Parathyroid adenoma (tissue), 2 donors: Measurements from ENCODE around the gene ACP5.
A peak's percentile ranks its signal among the peaks of the same experiment; 100 is the strongest.

ENCODE experiments used
- H2AFZ ChIP-seq: fragments of 300-600 bp; sonication (generic); one replicate; pipeline ENCODE4 v1.7.0; 2017; ENCODE audit warnings: antibody characterized with exemption, mild to moderate bottlenecking
- H3K27ac ChIP-seq: fragments of 300-600 bp; sonication (generic); one replicate; pipeline ENCODE4 v1.7.0; 2017
- H3K27me3 ChIP-seq: fragments of 300-600 bp; sonication (generic); one replicate; pipeline ENCODE4 v1.7.0; 2017; ENCODE audit warnings: low read length; ENCODE audit not compliant: control insufficient read depth, insufficient read depth
- H3K36me3 ChIP-seq: fragments of 300-600 bp; sonication (generic); one replicate; pipeline ENCODE4 v1.7.0; 2017; ENCODE audit warnings: low read length; ENCODE audit not compliant: control insufficient read depth, insufficient read depth
- H3K4me1 ChIP-seq: fragments of 300-600 bp; sonication (generic); one replicate; pipeline ENCODE4 v1.7.0; 2017; ENCODE audit warnings: control low read depth
- H3K4me2 ChIP-seq: fragments of 300-600 bp; sonication (generic); one replicate; pipeline ENCODE4 v1.7.0; 2017; ENCODE audit warnings: low read length
- H3K4me3 ChIP-seq: fragments of 300-600 bp; sonication (generic); one replicate; pipeline ENCODE4 v1.7.0; 2017; ENCODE audit warnings: low read depth, low read length
- H3K79me2 ChIP-seq: fragments of 300-600 bp; sonication (generic); one replicate; pipeline ENCODE4 v1.7.0; 2017; ENCODE audit warnings: control low read depth
- H3K9ac ChIP-seq: fragments of 300-600 bp; sonication (generic); one replicate; pipeline ENCODE4 v1.7.0; 2017; ENCODE audit warnings: mild to moderate bottlenecking
- H3K9me3 ChIP-seq: fragments of 300-600 bp; sonication (generic); one replicate; pipeline ENCODE4 v1.7.0; 2017; ENCODE audit warnings: low read length; ENCODE audit not compliant: control insufficient read depth
- TF ChIP-seq, protein P1 (sequence below): fragments of 300-600 bp; sonication (generic); IDR thresholded peaks from one replicate; pipeline ENCODE4 v1.7.0; 2017; ENCODE audit warnings: antibody characterized with exemption, mild to moderate bottlenecking
- donor health status: primary hyperparathyroidism.

Gene ACP5

GRCh38 chr19:11563532-11563931, 13.9 kb downstream of the ACP5 start:
- H3K9me3 ChIP-seq, result no peaks in the 10 kb centered on the region
- no peak overlapping the region for H3K27ac ChIP-seq
- no peaks in the 10 kb centered on the region for H3K27me3 ChIP-seq
- H3K4me1 ChIP-seq, result peaks cover 6% of the 10 kb centered on the region
- H3K4me2 ChIP-seq, result no peak overlapping the region
- no peak overlapping the region for H3K4me3 ChIP-seq
- H3K79me2 ChIP-seq, result peaks cover 8% of the 10 kb centered on the region
- no peak overlapping the region for H3K9ac ChIP-seq
- H2AFZ ChIP-seq, result no peak overlapping the region
- TF ChIP-seq, protein P1, sequence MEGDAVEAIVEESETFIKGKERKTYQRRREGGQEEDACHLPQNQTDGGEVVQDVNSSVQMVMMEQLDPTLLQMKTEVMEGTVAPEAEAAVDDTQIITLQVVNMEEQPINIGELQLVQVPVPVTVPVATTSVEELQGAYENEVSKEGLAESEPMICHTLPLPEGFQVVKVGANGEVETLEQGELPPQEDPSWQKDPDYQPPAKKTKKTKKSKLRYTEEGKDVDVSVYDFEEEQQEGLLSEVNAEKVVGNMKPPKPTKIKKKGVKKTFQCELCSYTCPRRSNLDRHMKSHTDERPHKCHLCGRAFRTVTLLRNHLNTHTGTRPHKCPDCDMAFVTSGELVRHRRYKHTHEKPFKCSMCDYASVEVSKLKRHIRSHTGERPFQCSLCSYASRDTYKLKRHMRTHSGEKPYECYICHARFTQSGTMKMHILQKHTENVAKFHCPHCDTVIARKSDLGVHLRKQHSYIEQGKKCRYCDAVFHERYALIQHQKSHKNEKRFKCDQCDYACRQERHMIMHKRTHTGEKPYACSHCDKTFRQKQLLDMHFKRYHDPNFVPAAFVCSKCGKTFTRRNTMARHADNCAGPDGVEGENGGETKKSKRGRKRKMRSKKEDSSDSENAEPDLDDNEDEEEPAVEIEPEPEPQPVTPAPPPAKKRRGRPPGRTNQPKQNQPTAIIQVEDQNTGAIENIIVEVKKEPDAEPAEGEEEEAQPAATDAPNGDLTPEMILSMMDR, result no peak
- no peaks in the 10 kb centered on the region for H3K36me3 ChIP-seq

DNA sequence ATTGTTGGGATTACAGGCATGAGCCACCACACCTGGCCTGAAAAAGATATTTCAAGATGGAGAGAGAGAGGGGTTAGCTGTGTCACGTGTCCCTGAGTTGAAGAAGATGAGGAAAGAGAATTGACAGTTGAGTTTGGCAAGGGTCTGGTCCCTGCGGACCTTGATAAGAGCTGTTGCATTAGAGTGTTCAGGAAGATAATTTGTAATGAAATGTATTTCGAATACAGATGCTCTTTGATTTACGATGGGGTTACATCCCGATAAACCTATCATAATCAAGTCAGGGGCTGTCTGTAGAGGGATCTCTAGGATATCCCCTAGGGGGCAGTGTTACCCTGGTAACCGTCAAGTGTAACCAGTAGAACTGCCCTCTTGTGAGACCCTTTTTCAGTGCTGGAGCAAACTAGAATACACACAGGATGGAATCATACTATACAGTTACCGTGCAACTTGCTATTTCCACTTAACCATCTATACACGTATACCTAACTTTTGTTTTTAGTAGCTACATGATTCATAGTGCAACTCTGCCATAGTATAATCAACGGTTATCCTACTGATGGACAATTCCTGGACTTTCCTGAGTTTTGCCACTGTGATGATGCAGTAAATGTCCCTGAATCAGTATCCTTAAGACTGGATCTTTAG, 16.9 kb downstream of the ACP5 start:
- H2AFZ ChIP-seq, result no peak overlapping the region
- H3K4me3 ChIP-seq, result no peak overlapping the region
- peaks cover 16% of the 10 kb centered on the region for H3K4me1 ChIP-seq
- TF ChIP-seq, protein P1, result peak; percentile 51
- H3K9ac ChIP-seq, result no peak overlapping the region
- H3K27ac ChIP-seq, result no peak overlapping the region
- H3K27me3 ChIP-seq, result no peaks in the 10 kb centered on the region
- no peaks in the 10 kb centered on the region for H3K36me3 ChIP-seq
- H3K4me2 ChIP-seq, result peak overlapping the region; percentile 99
- no peaks in the 10 kb centered on the region for H3K9me3 ChIP-seq
- peaks cover 22% of the 10 kb centered on the region for H3K79me2 ChIP-seq

DNA sequence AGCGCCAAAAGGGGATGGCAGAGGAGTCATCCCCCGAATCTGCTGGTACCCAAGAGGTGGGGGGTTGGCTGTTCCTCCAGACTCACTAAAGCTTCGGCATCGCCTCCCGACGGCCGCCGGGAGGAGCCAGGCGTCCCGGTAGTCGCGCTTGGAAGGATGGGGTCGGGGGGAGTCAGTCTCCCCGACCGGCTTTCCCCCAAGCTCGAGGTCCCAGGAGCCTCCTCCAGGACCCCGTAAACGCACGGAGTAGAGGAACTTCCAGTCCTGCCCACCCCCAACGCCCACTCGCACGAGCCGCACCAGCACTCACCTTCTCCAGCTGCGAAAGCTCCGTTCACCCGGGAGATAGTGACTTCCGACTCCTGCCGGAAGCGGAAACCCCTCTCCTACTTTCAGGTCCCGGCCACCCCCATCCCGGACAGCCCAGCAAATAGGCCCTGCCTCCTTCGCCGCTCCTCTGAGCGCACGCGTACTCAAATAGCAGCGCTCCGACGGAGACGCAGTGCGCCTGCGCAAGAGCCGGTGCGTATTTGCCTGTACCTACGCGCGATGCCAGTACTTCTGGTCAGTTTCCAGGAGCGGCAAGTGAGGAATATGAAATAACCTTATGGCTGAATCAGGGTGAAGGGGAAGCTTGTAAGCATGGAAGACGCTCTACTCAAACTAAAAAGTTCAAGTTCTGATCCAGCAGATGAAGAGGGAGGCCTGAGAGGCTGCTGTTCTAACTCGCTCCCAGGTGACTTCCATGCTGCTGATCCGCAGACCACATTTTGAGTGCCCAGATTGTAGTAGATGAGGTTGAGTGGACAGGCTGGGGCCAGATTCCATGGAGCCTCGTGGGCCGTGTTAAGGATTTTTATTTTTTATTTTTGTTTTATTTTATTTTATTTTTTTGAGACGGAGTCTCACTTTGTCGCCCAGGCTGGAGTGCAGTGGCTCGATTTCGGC, 18.3 kb downstream of the ACP5 start, which contains the start of gene ELOF1:
Gene ELOF1, minus strand, starts transcription at position 350 of the 948 bp plus-strand sequence. CDS start 4,883 bp downstream, outside the sequence.
- Histone ChIP-seq H3K79me2 (peaks cover 22% of the 10 kb centered on the region), H3K9me3 (no peaks in the 10 kb centered on the region), H3K36me3 (no peaks in the 10 kb centered on the region), H2AFZ (peak within 1 kb of the TSS; percentile 64), H3K4me2 (peak within 1 kb of the TSS; percentile 99), H3K4me1 (peaks cover 16% of the 10 kb centered on the region), H3K27ac (peak within 1 kb of the TSS; percentile 48), H3K27me3 (no peaks in the 10 kb centered on the region), H3K9ac (peak within 1 kb of the TSS; percentile 13), H3K4me3 (peak within 1 kb of the TSS; percentile 97)
- TF ChIP-seq, protein P1, result no peak

DNA sequence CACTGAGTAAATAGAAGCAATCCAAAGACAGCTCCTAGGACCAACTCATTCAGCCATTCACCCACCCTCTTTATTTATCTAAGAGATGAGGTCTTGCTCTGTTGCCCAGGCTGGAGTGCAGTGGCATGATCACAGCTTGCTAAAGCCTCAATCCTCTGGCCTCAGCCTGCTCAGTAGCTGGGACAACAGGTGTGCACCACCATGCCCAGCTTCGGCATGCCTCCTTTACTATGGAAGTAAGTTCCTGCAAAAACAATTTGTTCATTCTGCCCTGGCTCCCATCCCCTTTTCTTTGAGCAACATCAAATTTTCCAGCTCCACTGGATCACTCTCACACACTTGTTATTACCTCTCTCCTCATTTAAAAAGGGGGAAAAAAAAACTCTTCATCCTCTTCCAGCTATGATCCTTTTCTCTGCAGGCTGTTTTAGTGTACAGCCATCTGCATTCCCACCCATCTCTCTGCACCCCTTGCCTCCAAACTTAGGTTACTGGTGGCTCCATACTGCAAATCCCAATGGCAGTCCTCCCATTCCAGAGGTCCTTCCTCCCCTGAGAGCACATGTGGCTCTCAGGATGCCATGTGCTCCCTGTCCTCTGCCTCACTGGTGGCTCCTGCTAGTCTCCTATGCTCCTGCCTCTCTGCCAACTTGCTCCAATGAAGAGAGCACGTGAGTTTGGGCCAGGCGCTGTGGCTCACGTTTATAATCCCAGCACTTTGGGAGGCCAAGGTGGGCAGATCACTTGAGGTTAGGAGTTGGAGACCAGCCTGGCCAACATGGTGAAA, 20.6 kb downstream of the ACP5 start:
- no peak overlapping the region for H3K4me3 ChIP-seq
- H3K9me3 ChIP-seq, result no peaks in the 10 kb centered on the region
- no peak overlapping the region for H3K4me2 ChIP-seq
- H3K27me3 ChIP-seq, result no peaks in the 10 kb centered on the region
- H3K4me1 ChIP-seq, result peaks cover 16% of the 10 kb centered on the region
- H3K9ac ChIP-seq, result no peak overlapping the region
- no peak overlapping the region for H2AFZ ChIP-seq
- H3K36me3 ChIP-seq, result no peaks in the 10 kb centered on the region
- no peak overlapping the region for H3K27ac ChIP-seq
- peaks cover 22% of the 10 kb centered on the region for H3K79me2 ChIP-seq
- TF ChIP-seq, protein P1, result no peak
